PC-3 (cell line): ENCODE measurements around the gene RAB31. TPM values are rescaled to one million over a fixed set of nuclear protein-coding genes. Genes with fewer than 3 reads are reported as not detected.
A peak's percentile ranks its signal among the peaks of the same experiment; 100 is the strongest.

Experiments used
- ATAC-seq: fragments of 200-7000 bp; cut with Tn5 transposase; 2 replicates; pipeline ENCODE4 v1.9.1; 2020; ENCODE audit warnings: mild to moderate bottlenecking, moderate library complexity
- BruUV-seq: library from RNA; stranded (reverse); fragments of 400-500 nt; replicated peaks from 2 replicates; lab custom pipeline; 2021; lab: Mats Ljungman, UMichigan
- CTCF ChIA-PET: fragments of 300-600 bp; sonication (Branson Sonifier 250); formaldehyde crosslinking; loops from one replicate; lab custom pipeline; 2022; ENCODE audit warnings: antibody characterized with exemption; lab: Charles Lee
- POLR2A ChIA-PET: fragments of 300-600 bp; sonication (Branson Sonifier 250); formaldehyde crosslinking; loops from one replicate; lab custom pipeline; 2022; ENCODE audit warnings: antibody characterized with exemption; ENCODE audit not compliant: unreplicated experiment; lab: Charles Lee
- DNase-seq: peaks from one replicate; pipeline ENCODE4 v3.0.0-alpha.2; 2015
- H2AFZ ChIP-seq: fragments of 300-600 bp; sonication (generic); 2 replicates; pipeline ENCODE4 v1.6.0; 2016; ENCODE audit warnings: antibody characterized with exemption, low read length
- H3F3A ChIP-seq: fragments of 300-600 bp; sonication (generic); one replicate; pipeline ENCODE4 v1.6.0; 2017; ENCODE audit warnings: antibody characterized with exemption, low read length, control low read depth, mild to moderate bottlenecking; ENCODE audit not compliant: unreplicated experiment
- H3K27ac ChIP-seq: fragments of 300-600 bp; sonication (generic); 2 replicates; pipeline ENCODE4 v1.5.1; 2016; ENCODE audit warnings: mild to moderate bottlenecking, low read length
- H3K27me3 ChIP-seq: fragments of 300-600 bp; sonication (generic); 2 replicates; pipeline ENCODE4 v1.6.1; 2016; ENCODE audit warnings: low read length, mixed read lengths
- H3K36me3 ChIP-seq: fragments of 300-600 bp; sonication (generic); 2 replicates; pipeline ENCODE4 v1.6.1; 2016; ENCODE audit warnings: low read depth, mixed run types, low read length, mixed read lengths
- H3K4me1 ChIP-seq: fragments of 300-600 bp; sonication (generic); 2 replicates; pipeline ENCODE4 v1.5.1; 2016; ENCODE audit warnings: low read length; ENCODE audit not compliant: insufficient read depth
- H3K4me2 ChIP-seq: fragments of 300-600 bp; sonication (generic); 2 replicates; pipeline ENCODE4 v1.6.0; 2016; ENCODE audit warnings: low read length
- H3K4me3 ChIP-seq: fragments of 300-600 bp; sonication (generic); 2 replicates; pipeline ENCODE4 v1.5.1; 2016; ENCODE audit warnings: mild to moderate bottlenecking, low read length, mixed read lengths
- H3K79me2 ChIP-seq: fragments of 300-600 bp; sonication (generic); 2 replicates; pipeline ENCODE4 v1.6.1; 2017; ENCODE audit warnings: low read length, mixed read lengths
- H3K9ac ChIP-seq: fragments of 300-600 bp; sonication (generic); 2 replicates; pipeline ENCODE4 v1.6.0; 2016; ENCODE audit warnings: mild to moderate bottlenecking, low read length
- H3K9me2 ChIP-seq: fragments of 300-600 bp; sonication (generic); replicated peaks from 2 replicates; pipeline ENCODE4 v1.6.1; 2016; ENCODE audit warnings: mixed run types, low read length, mixed read lengths
- H3K9me3 ChIP-seq: fragments of 300-600 bp; sonication (generic); 2 replicates; pipeline ENCODE4 v1.6.1; 2016; ENCODE audit warnings: low read length, mixed read lengths
- H4K20me1 ChIP-seq: fragments of 300-600 bp; sonication (generic); 2 replicates; pipeline ENCODE4 v1.6.1; 2016; ENCODE audit warnings: low read length, mixed read lengths
- EZH2 ChIP-seq: fragments of 300-600 bp; sonication (generic); IDR thresholded peaks from one replicate; pipeline ENCODE4 v1.6.1; 2017; ENCODE audit warnings: antibody characterized with exemption, mild to moderate bottlenecking, low read length; ENCODE audit not compliant: unreplicated experiment
- EZH2phosphoT487 ChIP-seq: fragments of 300-600 bp; sonication (generic); IDR thresholded peaks from 2 replicates; pipeline ENCODE4 v1.6.1; 2018; ENCODE audit warnings: mild to moderate bottlenecking, antibody characterized with exemption, low read length, borderline replicate concordance
- intact Hi-C: fragments of 100-400 bp; cut with micrococcal nuclease; formaldehyde crosslinking; loops from 2 replicates; pipeline ENCODE4 v1.9.0; 2023
- total RNA-seq: library from RNA; depleted of rRNA; stranded (reverse); fragments of >200 nt; gene quantifications from 2 replicates; pipeline ENCODE4 v1.2.3, GENCODE V29; 2014
- TF ChIP-seq, protein P1 (sequence below): fragments of 300-600 bp; sonication (generic); conservative IDR thresholded peaks from 2 replicates; pipeline ENCODE4 v1.5.1; 2017; ENCODE audit warnings: antibody characterized with exemption, low read depth, mild to moderate bottlenecking, low read length

Gene RAB31
- total RNA-seq, 1 experiment from 2014 or later, result 3.8 TPM

DNA sequence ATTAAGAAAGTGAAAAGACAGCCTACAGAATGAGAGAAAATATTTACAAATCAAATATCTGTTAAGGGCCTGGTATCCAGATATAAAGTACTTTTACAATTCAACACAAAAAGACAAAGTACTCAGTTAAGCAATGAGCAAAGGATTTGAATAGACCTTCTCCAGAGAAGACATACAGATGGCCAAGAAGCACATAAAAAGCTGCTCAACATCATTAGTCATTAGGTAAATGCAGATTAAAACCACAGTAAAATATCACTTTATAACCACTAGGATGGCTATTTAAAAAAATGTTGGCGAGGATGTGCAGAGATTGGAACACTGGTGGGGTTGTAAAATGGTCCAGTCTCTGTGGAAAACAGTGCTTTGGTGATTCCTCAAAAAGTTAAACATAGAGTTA, 38.9 kb downstream of the RAB31 start:
- Histone ChIP-seq H4K20me1 (no peaks in the 10 kb centered on the region), H3K9me2 (no peaks in the 10 kb centered on the region), H3K79me2 (no peaks in the 10 kb centered on the region), H3K36me3 (no peaks in the 10 kb centered on the region), H3K9me3 (no peaks in the 10 kb centered on the region), H3K27me3 (no peaks in the 10 kb centered on the region), H3K4me1 (peaks cover 41% of the 10 kb centered on the region), H2AFZ (no peak overlapping the region), H3F3A (no peaks in the 10 kb centered on the region), H3K4me2 (peak overlapping the region; percentile 52), H3K27ac (peak overlapping the region; percentile 74), H3K9ac (peak overlapping the region; percentile 19; the same call in 1 of the 2 replicates), H3K4me3 (no peak overlapping the region)
- ChIA-PET POLR2A (no interaction called here), CTCF (no interaction called here)
- ATAC-seq (peak; percentile 60), DNase-seq (peak; percentile 77)
- TF ChIP-seq EZH2phosphoT487 (no peak), EZH2 (no peak)
- TF ChIP-seq, protein P1, sequence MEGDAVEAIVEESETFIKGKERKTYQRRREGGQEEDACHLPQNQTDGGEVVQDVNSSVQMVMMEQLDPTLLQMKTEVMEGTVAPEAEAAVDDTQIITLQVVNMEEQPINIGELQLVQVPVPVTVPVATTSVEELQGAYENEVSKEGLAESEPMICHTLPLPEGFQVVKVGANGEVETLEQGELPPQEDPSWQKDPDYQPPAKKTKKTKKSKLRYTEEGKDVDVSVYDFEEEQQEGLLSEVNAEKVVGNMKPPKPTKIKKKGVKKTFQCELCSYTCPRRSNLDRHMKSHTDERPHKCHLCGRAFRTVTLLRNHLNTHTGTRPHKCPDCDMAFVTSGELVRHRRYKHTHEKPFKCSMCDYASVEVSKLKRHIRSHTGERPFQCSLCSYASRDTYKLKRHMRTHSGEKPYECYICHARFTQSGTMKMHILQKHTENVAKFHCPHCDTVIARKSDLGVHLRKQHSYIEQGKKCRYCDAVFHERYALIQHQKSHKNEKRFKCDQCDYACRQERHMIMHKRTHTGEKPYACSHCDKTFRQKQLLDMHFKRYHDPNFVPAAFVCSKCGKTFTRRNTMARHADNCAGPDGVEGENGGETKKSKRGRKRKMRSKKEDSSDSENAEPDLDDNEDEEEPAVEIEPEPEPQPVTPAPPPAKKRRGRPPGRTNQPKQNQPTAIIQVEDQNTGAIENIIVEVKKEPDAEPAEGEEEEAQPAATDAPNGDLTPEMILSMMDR, result no peak
- intact Hi-C loops, result no loop called here
- no TSS peak for BruUV-seq

DNA sequence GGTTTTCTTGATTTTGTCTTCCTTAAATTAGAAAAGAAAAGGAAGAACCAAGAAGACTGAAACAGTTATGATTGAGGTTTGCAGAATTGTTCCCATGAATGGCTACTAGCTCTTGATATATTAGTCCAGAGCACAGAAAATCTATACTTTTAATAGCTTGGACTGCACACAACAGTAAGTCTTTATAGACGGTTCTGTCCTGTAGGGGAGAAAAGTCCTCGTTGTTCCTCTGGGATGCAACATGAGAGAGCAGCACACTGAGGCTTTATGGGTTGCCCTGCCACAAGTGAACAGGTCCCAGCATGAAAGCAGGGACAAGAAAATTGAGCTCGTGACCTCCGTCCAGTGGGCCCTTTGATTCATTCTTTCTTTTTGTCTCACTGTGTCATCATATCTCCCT, 41.5 kb downstream of the RAB31 start:
- H3K4me3 ChIP-seq, result no peak overlapping the region
- no peaks in the 10 kb centered on the region for H3K9me3 ChIP-seq
- intact Hi-C loops, result no loop called here
- no TSS peak for BruUV-seq
- POLR2A ChIA-PET, result no interaction called here
- H3K27me3 ChIP-seq, result no peaks in the 10 kb centered on the region
- H3K4me2 ChIP-seq, result no peak overlapping the region
- no peaks in the 10 kb centered on the region for H3F3A ChIP-seq
- H2AFZ ChIP-seq, result no peak overlapping the region
- no peak for ATAC-seq
- TF ChIP-seq EZH2 (no peak), EZH2phosphoT487 (no peak)
- TF ChIP-seq, protein P1, result no peak
- no peak overlapping the region for H3K27ac ChIP-seq
- DNase-seq, result no peak
- no peaks in the 10 kb centered on the region for H3K36me3 ChIP-seq
- no peak overlapping the region for H3K9ac ChIP-seq
- H4K20me1 ChIP-seq, result no peaks in the 10 kb centered on the region
- no peaks in the 10 kb centered on the region for H3K79me2 ChIP-seq
- peaks cover 18% of the 10 kb centered on the region for H3K4me1 ChIP-seq
- CTCF ChIA-PET, result no interaction called here
- no peaks in the 10 kb centered on the region for H3K9me2 ChIP-seq

- ChIA-PET CTCF (no interaction called here), POLR2A (no interaction called here)
- Histone ChIP-seq H2AFZ (no peak overlapping the region), H3F3A (no peaks in the 10 kb centered on the region), H3K27ac (no peak overlapping the region), H3K9me2 (no peaks in the 10 kb centered on the region), H3K79me2 (no peaks in the 10 kb centered on the region), H3K9ac (no peak overlapping the region), H3K4me3 (no peak overlapping the region), H4K20me1 (no peaks in the 10 kb centered on the region), H3K27me3 (no peaks in the 10 kb centered on the region), H3K4me1 (peaks cover 18% of the 10 kb centered on the region), H3K4me2 (no peak overlapping the region), H3K9me3 (no peaks in the 10 kb centered on the region), H3K36me3 (no peaks in the 10 kb centered on the region)
- TF ChIP-seq, protein P1, result no peak
- TF ChIP-seq EZH2, result no peak
- no peak for TF ChIP-seq EZH2phosphoT487
- intact Hi-C loops, result no loop called here
- ATAC-seq, result no peak
- no TSS peak for BruUV-seq
- no peak for DNase-seq
Observed at GRCh38 chr18:9750112-9750511, 42.0 kb downstream of the RAB31 start.
